Stimulated activated CD4-positive, alpha-beta T cell treated with anti-CD3 and anti-CD28 coated beads, Interleukin-2, amount 100 ng/mL, for 48 hours (primary cell): ENCODE measurements around the gene KIRREL1.

Experiments
- DNase-seq, 2 donors: peaks; one replicate each; pipeline ENCODE4 v3.0.0-alpha.2; 2020

KIRREL1 gene

DNA sequence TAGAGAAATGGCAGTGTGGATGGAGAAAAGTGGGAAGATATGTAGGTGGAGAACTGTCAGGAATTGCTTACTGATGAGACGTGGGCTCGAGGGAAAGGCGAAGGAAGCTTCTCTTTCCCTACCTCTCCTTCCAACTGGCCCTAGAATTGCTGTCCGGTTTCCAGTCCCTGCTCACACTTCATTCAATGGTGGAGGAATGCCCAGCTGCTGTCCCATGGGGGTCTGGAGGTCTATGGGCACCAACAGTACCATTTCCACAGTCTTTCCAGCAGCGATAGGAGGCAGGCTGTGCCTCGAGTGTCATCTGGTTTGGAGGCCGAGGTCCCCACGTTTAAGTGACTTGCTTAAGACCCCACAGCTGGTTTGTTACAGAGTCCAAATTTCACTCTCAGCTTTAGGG, 155.7 kb downstream of the KIRREL1 start:
- no peak for DNase-seq
